Mesenchymal stem cell (in vitro differentiated cells and primary cell): ENCODE measurements around the gene TXNRD3. TPM values are rescaled to one million over a fixed set of nuclear protein-coding genes. Genes with fewer than 3 reads are reported as not detected.
A peak's percentile ranks its signal among the peaks of the same experiment; 100 is the strongest.

ENCODE experiments used
- DNase-seq: peaks from one replicate; pipeline ENCODE4 v3.0.0-alpha.2; 2013
- H2AFZ ChIP-seq: one replicate; pipeline ENCODE4 v1.6.1; 2013; ENCODE audit warnings: low read depth, mild to moderate bottlenecking, control low read depth, inconsistent platforms, low read length, moderate library complexity
- H2AK5ac ChIP-seq: 2 replicates; pipeline ENCODE4 v1.6.1; 2013; ENCODE audit warnings: low read length, moderate library complexity, mild to moderate bottlenecking, inconsistent platforms; ENCODE audit not compliant: severe bottlenecking
- H2BK120ac ChIP-seq: one replicate; pipeline ENCODE4 v1.6.1; 2013; ENCODE audit warnings: low read depth, mild to moderate bottlenecking, inconsistent platforms, low read length, moderate library complexity
- H2BK12ac ChIP-seq, 2 experiments: one replicate each; pipeline ENCODE4 v1.6.1; 2013; ENCODE audit warnings: inconsistent platforms in 2 of 2, low read length in 2 of 2, mild to moderate bottlenecking in 2 of 2, moderate library complexity in 2 of 2, control low read depth in 1 of 2
- H2BK15ac ChIP-seq: one replicate; pipeline ENCODE4 v1.6.1; 2013; ENCODE audit warnings: mild to moderate bottlenecking, low read depth, inconsistent platforms; ENCODE audit not compliant: poor library complexity, severe bottlenecking
- H2BK5ac ChIP-seq: 2 replicates; pipeline ENCODE4 v1.6.1; 2013; ENCODE audit warnings: low read depth, mild to moderate bottlenecking, low read length, control low read depth, inconsistent platforms; ENCODE audit not compliant: poor library complexity, severe bottlenecking
- H3K14ac ChIP-seq, 2 experiments: one replicate each; pipeline ENCODE4 v1.6.1; 2013; ENCODE audit warnings: inconsistent platforms in 2 of 2, low read length in 2 of 2, control low read depth in 1 of 2, mild to moderate bottlenecking in 1 of 2, moderate library complexity in 1 of 2
- H3K18ac ChIP-seq, 2 experiments: one replicate each; pipeline ENCODE4 v1.6.1; 2013; ENCODE audit warnings: inconsistent platforms in 2 of 2, low read length in 2 of 2, control low read depth in 1 of 2, low read depth in 1 of 2, mild to moderate bottlenecking in 1 of 2
- H3K23ac ChIP-seq, 2 experiments: one replicate each; pipeline ENCODE4 v1.6.1; 2013; ENCODE audit warnings: inconsistent platforms in 2 of 2, low read length in 2 of 2, mild to moderate bottlenecking in 2 of 2, moderate library complexity in 2 of 2, control low read depth in 1 of 2
- H3K27ac ChIP-seq: 2 replicates; pipeline ENCODE4 v1.5.1; 2013; ENCODE audit warnings: mild to moderate bottlenecking, moderate library complexity, low read length, control low read depth, inconsistent platforms; ENCODE audit not compliant: poor library complexity, severe bottlenecking
- H3K27me3 ChIP-seq, 2 experiments: 2 replicates each; pipeline versions ENCODE4 v1.6.1 to v1.7.0; 2013; ENCODE audit warnings: low read length in 2 of 2, mild to moderate bottlenecking in 2 of 2, moderate library complexity in 2 of 2, control low read depth in 1 of 2, inconsistent platforms in 1 of 2; ENCODE audit not compliant: control insufficient read depth in 1 of 2, insufficient read depth in 1 of 2
- H3K36me3 ChIP-seq, 2 experiments: 2 replicates each; pipeline versions ENCODE4 v1.6.1 to v1.7.0; 2013; ENCODE audit warnings: low read length in 2 of 2, control low read depth in 1 of 2, inconsistent platforms in 1 of 2, low read depth in 1 of 2, mild to moderate bottlenecking in 1 of 2; ENCODE audit not compliant: insufficient read depth in 2 of 2, control insufficient read depth in 1 of 2
- H3K4ac ChIP-seq, 2 experiments: one replicate each; pipeline ENCODE4 v1.6.1; 2013; ENCODE audit warnings: inconsistent platforms in 2 of 2, low read length in 2 of 2, mild to moderate bottlenecking in 2 of 2, moderate library complexity in 2 of 2, control low read depth in 1 of 2, low read depth in 1 of 2
- H3K4me1 ChIP-seq: 2 replicates; pipeline ENCODE4 v1.6.1; 2013; ENCODE audit warnings: low read depth, low read length, control low read depth; ENCODE audit not compliant: control insufficient read depth, insufficient read depth
- H3K4me2 ChIP-seq: 2 replicates; pipeline ENCODE4 v1.6.1; 2013; ENCODE audit warnings: low read length, mild to moderate bottlenecking, inconsistent platforms; ENCODE audit not compliant: poor library complexity, severe bottlenecking
- H3K4me3 ChIP-seq, 2 experiments: 2 replicates each; pipeline versions ENCODE4 v1.5.1 to v1.7.0; 2013; ENCODE audit warnings: low read length in 2 of 2, mild to moderate bottlenecking in 2 of 2, control low read depth in 1 of 2, low read depth in 1 of 2; ENCODE audit not compliant: insufficient read depth in 1 of 2
- H3K79me1 ChIP-seq: replicated peaks from 2 replicates; pipeline ENCODE4 v1.6.1; 2013; ENCODE audit warnings: mild to moderate bottlenecking, control low read depth, low read length, inconsistent platforms; ENCODE audit not compliant: poor library complexity, severe bottlenecking
- H3K9ac ChIP-seq: 2 replicates; pipeline ENCODE4 v1.7.0; 2013; ENCODE audit warnings: mild to moderate bottlenecking, low read length, moderate library complexity
- H3K9me3 ChIP-seq: 2 replicates; pipeline ENCODE4 v1.7.0; 2013; ENCODE audit warnings: mild to moderate bottlenecking, low read length; ENCODE audit not compliant: control insufficient read depth
- H4K8ac ChIP-seq: one replicate; pipeline ENCODE4 v1.6.1; 2013; ENCODE audit warnings: inconsistent platforms, mild to moderate bottlenecking, low read length, moderate library complexity
- H4K91ac ChIP-seq: one replicate; pipeline ENCODE4 v1.6.1; 2013; ENCODE audit warnings: mild to moderate bottlenecking, low read length, inconsistent platforms
- WGBS: methylation state at CpG from one replicate; pipeline ENCODE4 v1.1.7; 2013; ENCODE audit warnings: mixed read lengths; 5-methylcytosine and 5-hydroxymethylcytosine counted together
- small RNA-seq: library from polyadenylated mRNA; stranded (forward); fragments of <200 nt; extraction: miRNeasy Mini kit (QIAGEN cat#:217004); gene quantifications from one replicate; pipeline ENCODE3, GENCODE V24; 2013; ENCODE audit warnings: low read depth

Gene TXNRD3

GRCh38 chr3:126557415-126557745, 97.5 kb downstream of the TXNRD3 start:
- Histone ChIP-seq H3K14ac (peak overlapping the region in 1 of 2 experiments; percentile 91), H4K91ac (no peak overlapping the region), H3K18ac (peak overlapping the region in 1 of 2 experiments; percentile 29), H2AFZ (no peak overlapping the region), H3K23ac (no peak overlapping the region), H2AK5ac (no peak overlapping the region), H4K8ac (no peak overlapping the region), H2BK120ac (no peak overlapping the region), H3K79me1 (no peaks in the 10 kb centered on the region), H2BK5ac (no peak overlapping the region), H2BK15ac (no peak overlapping the region), H3K9me3 (peaks cover 4% of the 10 kb centered on the region), H3K9ac (no peak overlapping the region), H3K4me3 (peak overlapping the region in 1 of 2 experiments; percentile 3), H3K4me1 (no peaks in the 10 kb centered on the region), H3K4me2 (no peak overlapping the region), H3K27me3 (peaks cover 10 to 21% of the 10 kb centered on the region in 2 experiments), H2BK12ac (no peak overlapping the region), H3K4ac (no peak overlapping the region), H3K27ac (no peak overlapping the region), H3K36me3 (no peaks in the 10 kb centered on the region)
- 96% methylated on average over 11 of the region's 11 CpGs for WGBS
- no peak for DNase-seq

Small RNA genes within 50 kb of the gene (small RNA-seq; reads per million reads assigned to genes)
- gene RNA5SP138, result not detected
